Gastrocnemius medialis (tissue), 4 donors: ENCODE results near the gene EPS8L2.

ENCODE experiments used
- CTCF ChIP-seq, 5 experiments: fragments of 450-650 bp in 3 of 5; fragments of 200-600 bp in 2 of 5; sonication (generic) in 2 of 5; IDR thresholded peaks in 4 of 5; conservative IDR thresholded peaks in 1 of 5; 1 replicate in 4 of 5; 2 replicates in 1 of 5; pipeline ENCODE4 v1.5.1; 2016 to 2019; ENCODE audit warnings: antibody characterized with exemption in 5 of 5, mild to moderate bottlenecking in 3 of 5, moderate library complexity in 3 of 5
- POLR2A ChIP-seq, 2 donors: fragments of 450-650 bp; IDR thresholded peaks; one replicate each; pipeline ENCODE4 v1.6.1; 2017; ENCODE audit warnings: antibody characterized with exemption in 2 of 2, mild to moderate bottlenecking in 2 of 2, moderate library complexity in 2 of 2

GRCh38 chr11:776561-777287 lies 70.7 kb downstream of the EPS8L2 start:
- TF ChIP-seq CTCF (IDR thresholded peaks at IDR 0.05 in 4 of 5, conservative IDR thresholded peaks at IDR 0.05 in 1 of 5) (no peak), POLR2A (IDR thresholded peaks at IDR 0.05) (no peak)
